Measurements from ENCODE around the gene NT5C1A. TPM values are rescaled to one million over a fixed set of nuclear protein-coding genes. Genes with fewer than 3 reads are reported as not detected.

The NT5C1A gene
- total RNA-seq, 2 experiments from 2014 or later: not detected

DNA sequence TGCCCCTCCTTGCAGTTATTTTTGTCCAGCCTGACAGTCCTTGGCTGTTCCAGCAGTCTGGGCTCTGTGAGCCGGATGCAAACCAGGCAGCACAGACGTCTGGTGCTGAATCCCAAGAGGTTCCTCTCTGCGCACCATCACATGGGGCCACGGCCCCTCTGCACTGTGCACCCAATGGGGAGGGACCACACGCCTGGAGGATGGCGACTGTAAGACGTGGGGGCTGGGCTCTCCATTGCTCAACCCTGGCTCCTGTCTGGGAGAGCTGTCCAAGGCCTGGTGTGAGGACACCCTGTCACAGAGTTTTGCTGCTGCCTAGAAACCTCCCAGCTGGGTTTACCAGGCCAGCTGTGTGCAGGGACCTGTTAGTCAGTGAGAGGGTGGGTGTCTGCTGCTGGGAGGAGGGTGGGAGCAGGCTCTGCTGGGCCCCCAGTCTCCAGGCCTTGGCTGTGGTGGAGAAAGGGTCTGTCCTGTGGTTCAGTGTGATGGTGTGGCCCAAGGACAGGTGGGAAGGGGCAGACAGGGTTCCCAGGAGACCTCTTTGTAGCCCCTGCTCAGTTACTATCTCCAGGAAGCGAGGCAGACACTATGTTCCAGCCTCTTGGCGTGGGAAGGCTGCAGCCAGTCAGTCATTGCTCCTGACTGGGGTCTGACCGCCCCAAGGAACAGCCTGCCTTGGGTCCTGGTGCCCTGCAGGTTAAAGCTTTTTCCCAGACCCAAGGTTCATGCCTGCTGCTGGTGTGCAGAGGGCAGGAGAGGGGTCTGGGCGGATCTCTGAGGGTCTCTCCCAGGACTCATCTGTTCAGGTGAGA lies 46.2 kb downstream of the NT5C1A start:
- Mint-ChIP-seq H3K27ac (no peak overlapping the region), H3K27me3 (no peaks in the 10 kb centered on the region), H3K9me3 (no peaks in the 10 kb centered on the region), H3K4me1 (no peaks in the 10 kb centered on the region), H3K36me3 (ENCODE audit: low read depth) (no peaks in the 10 kb centered on the region), H3K4me3 (no peak overlapping the region)
- ChIA-PET CTCF (interaction anchor here (1.3 kb wide), 1 partner anchor 8 kb away, joined by 3 read pairs; no protein-coding TSS in a partner anchor), POLR2A (no interaction called here)
- DNase-seq: no peak

DNA sequence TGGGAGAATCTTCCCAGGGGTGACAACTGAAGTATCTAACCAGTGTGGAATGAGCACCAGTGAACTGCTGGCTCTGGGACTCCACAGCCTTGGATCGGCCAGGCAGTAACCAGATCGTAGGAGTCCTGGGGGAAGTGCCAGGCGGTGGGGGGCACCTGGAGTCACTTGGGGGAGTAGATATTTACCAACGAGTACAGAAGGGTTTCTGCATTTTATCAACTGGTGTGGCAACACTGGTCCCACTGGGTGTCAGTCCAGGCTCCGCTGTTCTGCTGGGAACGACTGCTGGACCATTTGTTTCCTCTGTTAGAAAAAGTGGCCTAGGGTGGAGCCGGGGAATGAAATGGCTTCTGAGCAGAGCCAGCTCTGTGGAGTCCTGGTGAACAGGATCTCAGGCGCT lies 46.9 kb downstream of the NT5C1A start:
- no peaks in the 10 kb centered on the region for H3K36me3 Mint-ChIP-seq (ENCODE audit: low read depth)
- H3K27me3 Mint-ChIP-seq: no peaks in the 10 kb centered on the region
- no peaks in the 10 kb centered on the region for H3K4me1 Mint-ChIP-seq
- H3K9me3 Mint-ChIP-seq: no peaks in the 10 kb centered on the region
- no peak overlapping the region for H3K27ac Mint-ChIP-seq
- POLR2A ChIA-PET: no interaction called here
- CTCF ChIA-PET: no interaction called here
- no peak for DNase-seq
- H3K4me3 Mint-ChIP-seq: no peak overlapping the region

DNA sequence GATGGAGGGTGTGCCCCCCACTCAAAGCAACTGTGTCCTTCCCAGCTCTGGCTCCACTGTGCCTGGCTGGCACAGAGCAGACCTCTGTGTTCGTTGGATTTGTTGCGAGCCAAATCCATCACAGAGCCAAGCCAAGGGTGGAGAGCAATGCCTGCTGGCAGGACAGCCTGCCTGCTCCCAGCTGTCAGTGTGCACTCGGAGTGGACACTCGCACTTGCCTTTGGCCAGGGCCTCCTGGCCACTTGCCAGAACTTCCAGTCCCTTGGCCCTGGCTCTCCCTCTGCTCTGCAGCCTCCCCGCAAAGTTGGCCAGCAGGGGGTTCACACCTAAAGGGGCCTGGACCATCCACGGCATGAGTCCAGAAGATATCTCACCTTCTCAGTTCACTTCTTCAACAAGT lies 48.9 kb downstream of the NT5C1A start:
- no peaks in the 10 kb centered on the region for H3K36me3 Mint-ChIP-seq (ENCODE audit: low read depth)
- H3K9me3 Mint-ChIP-seq: no peaks in the 10 kb centered on the region
- no peak overlapping the region for H3K27ac Mint-ChIP-seq
- H3K4me1 Mint-ChIP-seq: no peaks in the 10 kb centered on the region
- ChIA-PET CTCF (interaction anchor here (1.5 kb wide), 1 partner anchor 24 kb away, joined by 4 read pairs; no protein-coding TSS in a partner anchor), POLR2A (no interaction called here)
- no peak for DNase-seq
- H3K27me3 Mint-ChIP-seq: no peaks in the 10 kb centered on the region
- no peak overlapping the region for H3K4me3 Mint-ChIP-seq

DNA sequence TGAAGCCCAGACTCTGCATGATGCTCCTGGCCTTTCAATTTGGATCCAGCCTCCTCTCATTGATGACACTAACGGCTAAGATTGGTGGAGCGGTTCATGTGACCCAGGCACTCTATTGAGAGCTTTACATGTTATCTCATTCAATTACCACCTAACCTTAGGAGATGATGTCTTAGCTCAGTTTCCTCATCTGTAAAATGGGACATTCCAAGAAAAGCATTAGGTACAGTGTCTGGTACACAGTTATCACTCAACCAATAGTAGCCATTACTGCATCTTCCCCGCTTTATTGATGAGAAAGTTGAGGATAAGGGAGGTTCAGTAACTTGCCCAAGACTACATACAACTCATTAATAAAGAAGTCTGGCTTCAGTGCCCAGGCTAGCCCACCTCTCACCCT lies 49.5 kb downstream of the NT5C1A start:
- no peaks in the 10 kb centered on the region for H3K4me1 Mint-ChIP-seq
- H3K4me3 Mint-ChIP-seq: no peak overlapping the region
- no peak for DNase-seq
- H3K27ac Mint-ChIP-seq: no peak overlapping the region
- ChIA-PET CTCF (interaction anchor here (1.5 kb wide), 1 partner anchor 25 kb away, joined by 4 read pairs; no protein-coding TSS in a partner anchor), POLR2A (no interaction called here)
- H3K9me3 Mint-ChIP-seq: no peaks in the 10 kb centered on the region
- H3K36me3 Mint-ChIP-seq (ENCODE audit: low read depth): no peaks in the 10 kb centered on the region
- no peaks in the 10 kb centered on the region for H3K27me3 Mint-ChIP-seq

DNA sequence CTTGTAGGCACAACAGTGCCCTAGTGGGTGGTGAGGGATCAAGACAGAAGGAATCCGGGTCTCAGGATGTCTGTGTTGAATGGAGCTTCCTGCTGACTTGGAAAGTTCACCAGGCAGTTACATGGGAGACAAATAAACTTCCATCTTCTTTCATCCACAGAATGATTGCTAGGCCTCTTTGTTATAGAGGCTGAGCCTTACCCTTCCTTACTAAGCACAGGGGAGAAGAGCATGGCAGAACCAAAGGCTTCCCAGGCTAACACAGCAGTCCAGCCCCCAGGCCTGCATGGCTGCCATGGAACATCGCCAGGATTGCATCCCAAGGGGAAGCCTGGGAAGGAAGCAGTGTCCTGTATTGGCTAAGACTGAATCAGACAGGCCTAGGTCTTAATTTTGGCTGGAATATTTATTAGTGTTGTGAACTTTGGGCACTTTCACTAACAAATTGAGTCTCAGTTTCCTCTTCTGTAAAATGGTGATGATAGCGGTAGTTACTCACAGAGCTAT lies 51.2 kb downstream of the NT5C1A start:
- no peaks in the 10 kb centered on the region for H3K4me1 Mint-ChIP-seq
- ChIA-PET CTCF (interaction anchor here (1.3 to 1.7 kb wide), 2 partner anchors 14 to 29 kb away, joined by 3 to 4 read pairs; no protein-coding TSS in a partner anchor), POLR2A (no interaction called here)
- no peak overlapping the region for H3K27ac Mint-ChIP-seq
- no peaks in the 10 kb centered on the region for H3K36me3 Mint-ChIP-seq (ENCODE audit: low read depth)
- H3K27me3 Mint-ChIP-seq: peaks cover 3% of the 10 kb centered on the region
- H3K9me3 Mint-ChIP-seq: no peaks in the 10 kb centered on the region
- no peak for DNase-seq
- H3K4me3 Mint-ChIP-seq: no peak overlapping the region

DNA sequence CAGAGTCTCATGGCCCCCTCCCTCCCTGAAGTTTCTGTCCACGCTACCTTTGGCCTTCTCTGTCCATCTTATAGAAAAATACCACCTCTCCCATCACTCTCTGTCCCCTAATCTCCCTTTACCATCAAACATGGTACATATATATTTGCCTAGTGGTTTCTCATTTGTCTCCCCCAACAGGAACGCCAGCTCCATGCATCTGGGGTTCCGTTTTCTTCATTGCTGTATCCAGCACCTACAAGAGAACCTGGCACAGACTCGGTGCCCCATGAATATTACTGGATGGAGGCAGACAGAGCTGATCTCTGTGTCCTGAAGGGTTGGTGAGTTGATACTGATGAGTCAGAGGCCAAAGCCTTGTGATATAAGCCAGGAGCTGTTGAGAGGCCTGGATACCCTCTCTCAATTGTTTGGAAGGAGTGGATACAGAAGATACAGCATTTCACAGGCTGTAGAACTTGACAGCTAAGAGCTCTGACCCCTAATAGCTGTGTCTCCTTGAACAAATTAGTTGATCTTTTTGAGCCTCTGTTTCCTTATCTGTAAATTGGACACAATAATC lies 54.3 kb downstream of the NT5C1A start:
- DNase-seq: no peak
- H3K36me3 Mint-ChIP-seq (ENCODE audit: low read depth): no peaks in the 10 kb centered on the region
- peaks cover 3% of the 10 kb centered on the region for H3K27me3 Mint-ChIP-seq
- no peak overlapping the region for H3K4me3 Mint-ChIP-seq
- no peak overlapping the region for H3K27ac Mint-ChIP-seq
- H3K4me1 Mint-ChIP-seq: no peaks in the 10 kb centered on the region
- ChIA-PET CTCF (interaction anchor here (0.9 to 1.5 kb wide), 6 partner anchors 9 to 226 kb away, joined by 3 to 4 read pairs (median 3); no protein-coding TSS in a partner anchor), POLR2A (no interaction called here)
- no peaks in the 10 kb centered on the region for H3K9me3 Mint-ChIP-seq

DNA sequence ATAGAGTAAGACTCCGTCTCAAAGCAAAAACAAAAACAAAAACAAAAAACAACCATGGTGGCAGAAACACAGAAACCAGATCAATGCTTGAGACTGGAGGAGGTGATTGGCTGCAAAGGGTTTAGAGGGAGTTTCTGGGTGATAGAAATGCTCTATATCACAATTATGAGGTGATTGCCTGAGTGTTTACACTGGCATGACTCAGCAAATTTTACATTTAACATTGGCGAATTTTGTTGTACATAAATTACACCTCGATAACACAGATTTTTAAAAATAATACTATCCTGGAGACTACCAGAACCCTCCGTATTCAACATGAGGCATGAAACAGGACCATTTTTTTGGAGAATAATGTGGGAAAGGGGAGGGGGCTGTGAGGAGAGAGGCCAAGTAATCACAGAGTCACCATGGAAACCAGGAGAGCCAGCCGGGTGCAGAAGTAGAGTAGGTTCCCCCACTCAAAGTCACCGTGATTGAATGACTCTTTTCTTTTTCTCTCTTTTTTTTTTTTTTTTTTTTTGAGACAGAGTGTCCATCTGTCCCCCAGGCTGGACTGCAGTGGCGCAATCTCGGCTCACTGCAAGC lies 56.7 kb downstream of the NT5C1A start:
- Mint-ChIP-seq H3K4me3 (no peak overlapping the region), H3K36me3 (ENCODE audit: low read depth) (no peaks in the 10 kb centered on the region), H3K27me3 (peaks cover 3% of the 10 kb centered on the region), H3K27ac (no peak overlapping the region), H3K9me3 (no peaks in the 10 kb centered on the region), H3K4me1 (peaks cover 2% of the 10 kb centered on the region)
- ChIA-PET CTCF (no interaction called here), POLR2A (no interaction called here)
- DNase-seq: no peak

DNA sequence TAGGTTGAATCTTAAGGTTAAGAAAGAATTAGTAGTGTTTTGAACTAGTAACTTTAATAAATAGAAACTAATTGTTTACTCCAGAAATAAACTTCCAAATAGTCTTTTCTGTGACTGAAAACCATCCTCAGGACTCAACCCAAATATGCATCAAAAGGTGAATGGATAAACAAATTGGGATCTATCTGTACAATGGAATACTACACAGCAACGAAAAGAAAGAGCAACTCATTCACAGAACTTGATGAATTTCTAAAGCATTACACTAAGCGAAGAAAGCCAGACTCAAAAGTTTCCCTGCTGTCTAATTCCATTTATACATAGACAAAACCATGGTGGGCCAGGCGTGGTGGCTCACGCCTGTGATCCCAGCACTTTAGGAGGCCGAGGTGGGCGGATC lies 57.4 kb downstream of the NT5C1A start:
- Mint-ChIP-seq H3K27ac (no peak overlapping the region), H3K9me3 (no peaks in the 10 kb centered on the region), H3K27me3 (peaks cover 3% of the 10 kb centered on the region), H3K4me1 (peaks cover 6% of the 10 kb centered on the region), H3K4me3 (no peak overlapping the region), H3K36me3 (ENCODE audit: low read depth) (no peaks in the 10 kb centered on the region)
- CTCF ChIA-PET: no interaction called here
- POLR2A ChIA-PET: no interaction called here
- DNase-seq: no peak

DNA sequence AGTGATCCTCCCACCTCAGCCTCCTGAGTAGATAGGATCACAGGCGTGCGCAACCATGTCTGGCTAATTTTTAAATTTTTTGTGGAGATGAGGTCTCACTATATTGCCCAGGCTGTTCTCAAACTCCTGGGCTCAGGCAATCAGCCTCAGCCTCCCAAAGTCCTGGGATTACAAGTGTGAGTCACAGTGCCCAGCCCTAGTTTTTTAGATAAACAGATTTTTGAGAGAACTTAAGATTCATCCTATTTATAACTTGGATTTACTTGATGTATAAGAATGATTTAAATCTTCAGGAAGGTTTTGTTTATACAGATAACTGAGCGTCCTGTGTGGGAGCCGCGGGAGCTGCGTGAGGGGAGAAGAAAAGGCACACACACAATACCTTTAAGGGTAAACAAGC lies 58.7 kb downstream of the NT5C1A start:
- no peak for DNase-seq
- CTCF ChIA-PET: no interaction called here
- H3K4me1 Mint-ChIP-seq: peaks cover 9% of the 10 kb centered on the region
- H3K36me3 Mint-ChIP-seq (ENCODE audit: low read depth): no peaks in the 10 kb centered on the region
- H3K9me3 Mint-ChIP-seq: no peaks in the 10 kb centered on the region
- peaks cover 3% of the 10 kb centered on the region for H3K27me3 Mint-ChIP-seq
- H3K27ac Mint-ChIP-seq: no peak overlapping the region
- H3K4me3 Mint-ChIP-seq: no peak overlapping the region
- POLR2A ChIA-PET: no interaction called here

DNA sequence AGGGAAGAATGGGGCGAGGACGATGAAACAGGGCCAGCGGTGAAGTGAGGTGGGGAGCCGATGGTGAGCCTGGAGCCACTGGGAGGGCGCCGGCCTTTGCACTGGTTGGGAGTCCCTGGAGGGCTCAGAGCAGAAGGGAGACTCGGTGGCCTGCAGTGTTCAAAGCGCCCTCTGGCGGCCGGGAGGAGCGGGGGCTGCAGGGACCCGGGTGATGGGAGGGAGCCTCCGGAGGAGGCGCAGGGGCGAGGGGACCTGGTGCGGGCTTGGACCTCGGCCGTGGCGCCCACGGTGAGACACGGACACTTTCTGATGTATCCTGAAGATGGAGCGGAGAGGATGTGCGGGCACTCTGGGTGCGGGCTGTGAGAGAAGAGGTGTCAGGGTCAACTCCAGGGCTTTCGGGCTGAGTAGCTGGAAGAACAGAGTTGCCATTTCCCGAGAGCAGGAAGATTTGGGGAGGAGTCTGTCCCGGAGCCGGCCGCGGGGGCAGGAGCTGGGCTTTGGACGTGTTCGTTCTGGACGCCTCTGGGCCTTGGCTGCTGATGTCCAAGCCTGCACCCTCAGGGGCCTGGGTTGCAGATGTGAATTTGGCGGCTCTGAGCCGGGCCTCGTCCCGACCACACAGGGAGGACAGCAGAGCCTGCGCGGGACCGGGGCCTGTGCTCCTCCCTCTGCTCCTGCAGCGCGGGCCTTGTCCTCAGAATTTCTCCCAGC lies 62.1 kb downstream of the NT5C1A start:
- ChIA-PET POLR2A (no interaction called here), CTCF (interaction anchor here (0.6 to 2.0 kb wide), 8 partner anchors 9 to 182 kb away, joined by 3 to 5 read pairs (median 3); partner anchors contain the start of gene PABPC4)
- peak; percentile 80 for DNase-seq
- Mint-ChIP-seq H3K9me3 (no peaks in the 10 kb centered on the region), H3K27me3 (no peaks in the 10 kb centered on the region), H3K27ac (no peak overlapping the region), H3K4me3 (no peak overlapping the region), H3K4me1 (peaks cover 12% of the 10 kb centered on the region), H3K36me3 (ENCODE audit: low read depth) (no peaks in the 10 kb centered on the region)
